ENCODE measurements around the gene RAB3GAP2.

- TF ChIP-seq CEBPB (IDR thresholded peaks at IDR 0.05) (no peak), TAF1 (IDR thresholded peaks at IDR 0.05; ENCODE audit: low read depth) (no peak), TCF12 (IDR thresholded peaks at IDR 0.05; ENCODE audit: low read depth) (no peak), NFIC (IDR thresholded peaks at IDR 0.05) (no peak), FOXM1 (IDR thresholded peaks at IDR 0.05; ENCODE audit: borderline replicate concordance, low read depth) (no peak), EP300 (IDR thresholded peaks at IDR 0.05; ENCODE audit: borderline replicate concordance) (no peak)
- TF ChIP-seq, protein P1, sequence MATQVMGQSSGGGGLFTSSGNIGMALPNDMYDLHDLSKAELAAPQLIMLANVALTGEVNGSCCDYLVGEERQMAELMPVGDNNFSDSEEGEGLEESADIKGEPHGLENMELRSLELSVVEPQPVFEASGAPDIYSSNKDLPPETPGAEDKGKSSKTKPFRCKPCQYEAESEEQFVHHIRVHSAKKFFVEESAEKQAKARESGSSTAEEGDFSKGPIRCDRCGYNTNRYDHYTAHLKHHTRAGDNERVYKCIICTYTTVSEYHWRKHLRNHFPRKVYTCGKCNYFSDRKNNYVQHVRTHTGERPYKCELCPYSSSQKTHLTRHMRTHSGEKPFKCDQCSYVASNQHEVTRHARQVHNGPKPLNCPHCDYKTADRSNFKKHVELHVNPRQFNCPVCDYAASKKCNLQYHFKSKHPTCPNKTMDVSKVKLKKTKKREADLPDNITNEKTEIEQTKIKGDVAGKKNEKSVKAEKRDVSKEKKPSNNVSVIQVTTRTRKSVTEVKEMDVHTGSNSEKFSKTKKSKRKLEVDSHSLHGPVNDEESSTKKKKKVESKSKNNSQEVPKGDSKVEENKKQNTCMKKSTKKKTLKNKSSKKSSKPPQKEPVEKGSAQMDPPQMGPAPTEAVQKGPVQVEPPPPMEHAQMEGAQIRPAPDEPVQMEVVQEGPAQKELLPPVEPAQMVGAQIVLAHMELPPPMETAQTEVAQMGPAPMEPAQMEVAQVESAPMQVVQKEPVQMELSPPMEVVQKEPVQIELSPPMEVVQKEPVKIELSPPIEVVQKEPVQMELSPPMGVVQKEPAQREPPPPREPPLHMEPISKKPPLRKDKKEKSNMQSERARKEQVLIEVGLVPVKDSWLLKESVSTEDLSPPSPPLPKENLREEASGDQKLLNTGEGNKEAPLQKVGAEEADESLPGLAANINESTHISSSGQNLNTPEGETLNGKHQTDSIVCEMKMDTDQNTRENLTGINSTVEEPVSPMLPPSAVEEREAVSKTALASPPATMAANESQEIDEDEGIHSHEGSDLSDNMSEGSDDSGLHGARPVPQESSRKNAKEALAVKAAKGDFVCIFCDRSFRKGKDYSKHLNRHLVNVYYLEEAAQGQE (IDR thresholded peaks at IDR 0.05; ENCODE audit: low read depth) = no peak
- TF ChIP-seq, protein P2, sequence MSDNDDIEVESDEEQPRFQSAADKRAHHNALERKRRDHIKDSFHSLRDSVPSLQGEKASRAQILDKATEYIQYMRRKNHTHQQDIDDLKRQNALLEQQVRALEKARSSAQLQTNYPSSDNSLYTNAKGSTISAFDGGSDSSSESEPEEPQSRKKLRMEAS (IDR thresholded peaks at IDR 0.05) = no peak
These were observed 18.0 kb upstream of the RAB3GAP2 start for GRCh38 chr1:220290140-220290761.
